K562 (cell line): ENCODE data around the gene KIRREL1.

Experiments used
- CTCF ChIP-seq, 3 experiments: IDR thresholded peaks in 2 of 3; conservative IDR thresholded peaks in 1 of 3; 2 replicates each; pipeline ENCODE4 v1.5.1; 2011 to 2012; ENCODE audit warnings: low read length in 3 of 3, mild to moderate bottlenecking in 3 of 3, control low read depth in 2 of 3, improper control_type of control experiment in 1 of 3, inconsistent platforms in 1 of 3, low read depth in 1 of 3, mixed read lengths in 1 of 3, moderate library complexity in 1 of 3; ENCODE audit not compliant: insufficient read depth in 2 of 3
- ELF4 ChIP-seq: fragments of 450-650 bp; formaldehyde crosslinking; IDR thresholded peaks from 2 replicates; pipeline ENCODE4 v1.4.0; 2022; ENCODE audit warnings: missing genetic modification characterization
- KAT2B ChIP-seq: IDR thresholded peaks from one replicate; pipeline ENCODE4 v1.6.1; 2012; ENCODE audit warnings: low read depth, mild to moderate bottlenecking, control low read depth, inconsistent platforms, low read length, moderate library complexity
- KDM1A ChIP-seq, 2 experiments: fragments of 450-650 bp; IDR thresholded peaks; 2 replicates each; pipeline ENCODE4 v1.6.1; 2016; ENCODE audit warnings: mild to moderate bottlenecking in 2 of 2
- KLF13 ChIP-seq: fragments of 450-650 bp; IDR thresholded peaks from 2 replicates; pipeline ENCODE4 v1.6.1; 2016; ENCODE audit warnings: missing genetic modification characterization, low read depth, mild to moderate bottlenecking, missing compliant biosample characterization, moderate library complexity, borderline replicate concordance
- NRF1 ChIP-seq, 2 experiments: fragments of 450-650 bp; IDR thresholded peaks in 1 of 2; conservative IDR thresholded peaks in 1 of 2; 2 replicates each; pipeline ENCODE4 v1.6.1; 2014; ENCODE audit warnings: mild to moderate bottlenecking in 2 of 2
- PATZ1 ChIP-seq: fragments of 250-450 bp; sonication (Bioruptor Pico); IDR thresholded peaks from 2 replicates; pipeline ENCODE4 v1.5.0; 2020; ENCODE audit warnings: mild to moderate bottlenecking, borderline replicate concordance
- RERE ChIP-seq: sonication (generic); formaldehyde crosslinking; IDR thresholded peaks from 2 replicates; pipeline ENCODE4 v1.8.0; 2023; ENCODE audit warnings: missing genetic modification reagents, mild to moderate bottlenecking, borderline replicate concordance
- SP1 ChIP-seq: sonication (generic); formaldehyde crosslinking; IDR thresholded peaks from 2 replicates; pipeline ENCODE4 v1.8.1; 2022; ENCODE audit warnings: mild to moderate bottlenecking, missing genetic modification reagents
- TRIM28 ChIP-seq: fragments of 450-650 bp; IDR thresholded peaks from 2 replicates; pipeline ENCODE4 v1.6.1; 2017
- ZNF274 ChIP-seq: IDR thresholded peaks from 2 replicates; pipeline ENCODE4 v1.6.1; 2011; ENCODE audit warnings: low read depth, mild to moderate bottlenecking, low read length, moderate library complexity, borderline replicate concordance
- ZNF644 ChIP-seq: fragments of 200-800 bp; sonication (Bioruptor generic); IDR thresholded peaks from 2 replicates; pipeline ENCODE4 v1.6.1; 2016; ENCODE audit warnings: low read depth, missing genetic modification characterization, missing compliant biosample characterization

- TF ChIP-seq RERE (no peak), KDM1A (IDR thresholded peaks at IDR 0.05) (no peak), ZNF644 (tag) (no peak), SP1 (CRISPR knock-in tag) (no peak), ZNF274 (no peak), CTCF (IDR thresholded peaks at IDR 0.05 in 2 of 3, conservative IDR thresholded peaks at IDR 0.05 in 1 of 3; ENCODE audit: insufficient read depth in 2 of 3, low read depth in 1 of 3, low read length in 3 of 3) (no peak), ELF4 (CRISPR knock-in tag) (no peak), NRF1 (conservative IDR thresholded peaks at IDR 0.05 in 1 of 2, IDR thresholded peaks at IDR 0.05 in 1 of 2) (no peak), KLF13 (tag) (no peak), KAT2B (no peak), TRIM28 (no peak), PATZ1 (no peak)
Observed at GRCh38 chr1:158098256-158098655, 104.8 kb downstream of the KIRREL1 start.
